MCF 10A (cell line): ENCODE data around the gene GRID2IP. TPM values are rescaled to one million over a fixed set of nuclear protein-coding genes. Genes with fewer than 3 reads are reported as not detected.

Experiments used
- BruUV-seq: library from RNA; stranded (reverse); fragments of 400-500 nt; replicated peaks from 2 replicates; lab custom pipeline; 2021; lab: Mats Ljungman, UMichigan
- CTCF ChIA-PET: fragments of 300-600 bp; sonication (Branson Sonifier 250); formaldehyde crosslinking; extraction: SDS; loops from one replicate; lab custom pipeline; 2021; ENCODE audit warnings: antibody characterized with exemption, inconsistent platforms; lab: Yijun Ruan, JAX
- POLR2A ChIA-PET: fragments of 300-600, 350-650 bp; sonication (Branson Sonifier 250); formaldehyde crosslinking; extraction: SDS; loops from one replicate; lab custom pipeline; 2020; ENCODE audit warnings: antibody characterized with exemption, inconsistent platforms; lab: Yijun Ruan, JAX
- DNase-seq: peaks from one replicate; pipeline ENCODE4 v3.0.0-alpha.2; 2018; ENCODE audit not compliant: unreplicated experiment
- H3K27ac Mint-ChIP-seq: one replicate; pipeline ENCODE4 v1.8.0; 2022; ENCODE audit warnings: mild to moderate bottlenecking, low read depth, mixed read lengths; ENCODE audit not compliant: unreplicated experiment
- H3K27me3 Mint-ChIP-seq: one replicate; pipeline ENCODE4 v1.8.0; 2022; ENCODE audit warnings: mixed read lengths; ENCODE audit not compliant: insufficient read depth, unreplicated experiment
- H3K36me3 Mint-ChIP-seq: one replicate; pipeline ENCODE4 v1.8.0; 2022; ENCODE audit warnings: mild to moderate bottlenecking, moderate library complexity, mixed read lengths; ENCODE audit not compliant: insufficient read depth, unreplicated experiment
- H3K4me1 Mint-ChIP-seq: one replicate; pipeline ENCODE4 v1.8.0; 2022; ENCODE audit warnings: mixed read lengths; ENCODE audit not compliant: insufficient read depth, unreplicated experiment
- H3K4me3 Mint-ChIP-seq: one replicate; pipeline ENCODE4 v1.8.0; 2022; ENCODE audit warnings: mild to moderate bottlenecking, moderate library complexity, mixed read lengths; ENCODE audit not compliant: unreplicated experiment
- H3K9me3 Mint-ChIP-seq: one replicate; pipeline ENCODE4 v1.8.0; 2022; ENCODE audit warnings: mixed read lengths; ENCODE audit not compliant: unreplicated experiment
- CTCF ChIP-seq: fragments of 200-600 bp; IDR thresholded peaks from one replicate; pipeline ENCODE4 v1.8.0; 2022; ENCODE audit warnings: antibody characterized with exemption, mild to moderate bottlenecking; ENCODE audit not compliant: unreplicated experiment
- intact Hi-C: fragments of 100-400 bp; cut with micrococcal nuclease; formaldehyde crosslinking; loops from 2 replicates; pipeline ENCODE4 v1.14.1; 2022
- total RNA-seq: library from RNA; stranded (reverse); gene quantifications from 2 replicates; pipeline ENCODE4 v1.2.3, GENCODE V29; 2022

Gene GRID2IP
- total RNA-seq, 1 experiment from 2014 or later: not detected

GRCh38 chr7:6497994-6498393, 53.3 kb downstream of the GRID2IP start:
- CTCF ChIA-PET: no interaction called here
- Mint-ChIP-seq H3K27ac (no peak overlapping the region), H3K4me1 (no peaks in the 10 kb centered on the region), H3K9me3 (no peaks in the 10 kb centered on the region), H3K36me3 (no peaks in the 10 kb centered on the region), H3K4me3 (no peak overlapping the region), H3K27me3 (no peaks in the 10 kb centered on the region)
- TF ChIP-seq CTCF: no peak
- no TSS peak for BruUV-seq
- POLR2A ChIA-PET: no interaction called here
- intact Hi-C loops: no loop called here
- no peak for DNase-seq

- BruUV-seq: no TSS peak
- H3K4me3 Mint-ChIP-seq: no peak overlapping the region
- no peaks in the 10 kb centered on the region for H3K27me3 Mint-ChIP-seq
- TF ChIP-seq CTCF: no peak
- intact Hi-C loops: no loop called here
- no peaks in the 10 kb centered on the region for H3K9me3 Mint-ChIP-seq
- CTCF ChIA-PET: interaction anchor here (0.6 kb wide), 1 partner anchor 23 kb away, joined by 3 read pairs; no protein-coding TSS in a partner anchor
- DNase-seq: no peak
- no peak overlapping the region for H3K27ac Mint-ChIP-seq
- POLR2A ChIA-PET: no interaction called here
- H3K4me1 Mint-ChIP-seq: no peaks in the 10 kb centered on the region
- H3K36me3 Mint-ChIP-seq: no peaks in the 10 kb centered on the region
These were observed 53.7 kb downstream of the GRID2IP start for GRCh38 chr7:6497637-6497905.

- Mint-ChIP-seq H3K4me3 (no peak overlapping the region), H3K27me3 (no peaks in the 10 kb centered on the region), H3K27ac (no peak overlapping the region), H3K36me3 (no peaks in the 10 kb centered on the region), H3K4me1 (no peaks in the 10 kb centered on the region), H3K9me3 (no peaks in the 10 kb centered on the region)
- no peak for TF ChIP-seq CTCF
- BruUV-seq: no TSS peak
- ChIA-PET POLR2A (no interaction called here), CTCF (interaction anchor here (0.6 to 0.7 kb wide), 3 partner anchors 24 to 702 kb away, joined by 3 read pairs; no protein-coding TSS in a partner anchor)
- intact Hi-C loops: no loop called here
- no peak for DNase-seq
These were observed 54.2 kb downstream of the GRID2IP start for GRCh38 chr7:6496842-6497636.

GRCh38 chr7:6495597-6496262, 55.5 kb downstream of the GRID2IP start:
- DNase-seq: no peak
- ChIA-PET CTCF (no interaction called here), POLR2A (interaction anchor here (1.0 kb wide), 1 partner anchor 48 kb away, joined by 3 read pairs; the partner anchor contains the start of gene DAGLB)
- no peak for TF ChIP-seq CTCF
- no TSS peak for BruUV-seq
- Mint-ChIP-seq H3K36me3 (no peaks in the 10 kb centered on the region), H3K27ac (no peak overlapping the region), H3K4me1 (no peaks in the 10 kb centered on the region), H3K9me3 (no peaks in the 10 kb centered on the region), H3K4me3 (no peak overlapping the region), H3K27me3 (no peaks in the 10 kb centered on the region)
- intact Hi-C loops: no loop called here
